GM18505 (cell line): ENCODE results near the gene CD300H.
"Not testable (repeated sequence)": the region's sequence is repeated elsewhere in the genome, so short reads cannot be mapped to it uniquely, and the experiment has no call there.

Experiments
- ATAC-seq: cut with Tn5 transposase; IDR thresholded peaks from one replicate; pipeline ENCODE4 v1.9.1; 2021; ENCODE audit not compliant: unreplicated experiment
- POLR2A ChIP-seq: IDR thresholded peaks from 4 replicates; pipeline ENCODE4 v1.6.1; 2011; ENCODE audit warnings: borderline replicate concordance; ENCODE audit not compliant: insufficient read depth, insufficient read length; ENCODE audit errors: extremely low read depth

CD300H gene

DNA sequence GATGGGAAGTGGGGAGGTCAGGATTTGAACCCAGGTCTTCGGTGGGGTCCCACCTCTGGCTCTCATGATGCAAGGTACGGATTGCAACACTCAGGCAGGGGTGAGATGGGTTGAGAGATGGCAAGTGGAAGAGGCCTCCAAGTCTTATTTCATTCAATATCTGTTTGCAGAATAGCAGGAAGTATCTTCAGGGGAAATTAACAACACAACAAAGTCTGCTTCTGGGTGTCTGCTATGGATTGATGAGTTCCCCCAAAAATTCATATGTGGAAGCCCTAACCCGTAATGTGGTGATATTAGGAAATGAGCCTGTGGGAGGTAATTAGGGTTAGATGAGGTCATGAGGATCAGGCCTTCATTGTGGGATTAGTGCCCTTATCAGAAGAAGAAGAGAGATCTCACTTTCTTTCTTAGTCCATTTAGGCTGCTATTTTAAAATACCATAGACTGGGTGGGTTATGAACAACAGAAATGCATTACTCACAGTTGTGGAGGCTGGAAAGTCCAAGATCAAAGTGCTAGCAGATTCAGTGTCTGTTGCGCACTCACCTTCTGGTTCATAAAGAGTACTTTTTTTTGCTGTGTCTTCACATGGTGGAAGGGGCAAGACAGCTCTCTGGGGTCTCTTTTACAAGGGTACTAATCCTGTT, 4.4 kb upstream of the CD300H start:
- no peak for TF ChIP-seq POLR2A
- ATAC-seq: no peak

DNA sequence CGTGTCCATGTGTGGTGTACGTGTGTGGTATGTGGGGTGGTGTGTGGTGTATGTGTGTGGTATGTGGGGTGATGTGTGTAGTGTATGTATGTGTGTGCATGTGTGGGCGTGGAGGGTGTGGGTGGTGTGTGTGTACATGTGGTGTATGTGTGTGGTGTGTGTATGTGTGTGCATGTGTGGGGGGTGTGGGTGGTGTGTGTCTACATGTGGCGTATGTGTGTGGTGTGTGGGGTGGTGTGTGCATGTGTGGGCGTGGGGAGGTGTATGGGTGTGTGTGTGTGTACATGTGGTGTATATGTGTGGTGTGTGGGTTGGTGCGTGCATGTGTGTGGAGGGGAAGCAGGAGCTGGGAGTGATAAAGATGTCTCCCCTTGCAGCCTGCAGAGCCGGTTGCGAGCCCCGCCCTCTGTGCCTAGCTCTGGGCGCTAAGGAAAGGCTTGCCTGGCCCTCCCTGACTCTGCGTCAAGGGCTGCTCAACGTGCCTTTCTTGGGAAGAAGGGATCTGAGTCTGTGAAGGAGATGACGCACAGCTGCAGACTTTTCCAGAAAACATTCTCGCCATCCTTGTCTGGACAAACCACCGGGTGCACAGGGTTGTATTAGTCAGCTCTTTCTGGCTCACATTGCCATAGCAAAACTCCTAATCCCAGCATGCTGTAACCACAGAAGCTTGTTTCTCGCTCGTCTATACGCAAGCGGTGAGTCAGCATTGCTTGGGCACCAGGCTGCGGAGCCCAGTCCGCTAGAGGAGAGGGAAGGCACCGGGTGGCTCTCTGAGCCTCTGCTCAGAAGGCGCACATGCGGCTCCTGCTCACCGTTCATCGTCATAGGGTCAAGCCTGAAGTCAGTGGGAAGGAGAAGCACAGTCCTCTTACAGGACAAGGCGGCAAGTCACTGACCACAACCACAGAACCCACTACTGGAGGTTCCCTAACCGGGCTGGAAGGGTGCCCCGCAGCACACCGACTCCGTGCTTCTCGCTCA, 2.0 kb upstream of the CD300H start:
- no peak for ATAC-seq

DNA sequence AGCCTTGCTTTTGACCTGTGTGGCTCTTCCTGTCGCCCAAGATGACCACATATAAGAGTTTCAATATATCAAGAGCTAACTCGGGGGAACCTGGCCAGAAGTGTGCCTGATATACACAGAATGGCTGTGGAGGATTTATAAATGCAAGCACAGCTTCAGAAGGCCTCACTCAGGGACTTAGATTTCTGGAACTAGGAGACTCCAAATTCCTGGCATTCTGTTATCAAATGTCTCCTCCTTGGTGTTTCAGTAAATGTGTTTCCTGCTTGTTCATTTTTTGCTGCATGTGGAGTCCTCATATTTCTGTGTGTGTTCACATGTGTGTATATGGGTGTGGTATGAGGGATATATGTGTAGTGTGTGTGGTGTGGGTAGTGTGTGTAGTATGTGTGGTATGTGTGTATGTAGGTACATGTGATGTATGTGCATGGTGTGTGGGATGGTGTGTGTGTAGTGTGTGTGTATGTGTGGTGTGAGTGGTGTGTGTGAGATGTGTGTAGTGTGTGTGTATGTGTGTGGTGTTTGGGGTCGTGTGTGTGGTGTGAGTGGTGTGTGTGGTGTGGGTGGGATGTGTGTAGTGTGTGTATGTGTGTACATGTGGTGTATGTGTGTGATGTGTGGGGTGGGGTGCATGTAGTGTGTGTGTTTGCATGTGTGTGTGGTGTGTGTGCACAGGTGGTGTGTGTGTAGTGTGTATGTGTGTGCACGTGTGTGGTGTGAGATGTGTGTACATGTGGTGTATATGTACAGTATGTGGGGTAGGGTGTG, 981 bp upstream of the CD300H start:
- no peak for ATAC-seq
- no peak for TF ChIP-seq POLR2A

More for the DNA sequence above, 2.0 kb upstream of the CD300H start:
- no peak for TF ChIP-seq POLR2A

DNA sequence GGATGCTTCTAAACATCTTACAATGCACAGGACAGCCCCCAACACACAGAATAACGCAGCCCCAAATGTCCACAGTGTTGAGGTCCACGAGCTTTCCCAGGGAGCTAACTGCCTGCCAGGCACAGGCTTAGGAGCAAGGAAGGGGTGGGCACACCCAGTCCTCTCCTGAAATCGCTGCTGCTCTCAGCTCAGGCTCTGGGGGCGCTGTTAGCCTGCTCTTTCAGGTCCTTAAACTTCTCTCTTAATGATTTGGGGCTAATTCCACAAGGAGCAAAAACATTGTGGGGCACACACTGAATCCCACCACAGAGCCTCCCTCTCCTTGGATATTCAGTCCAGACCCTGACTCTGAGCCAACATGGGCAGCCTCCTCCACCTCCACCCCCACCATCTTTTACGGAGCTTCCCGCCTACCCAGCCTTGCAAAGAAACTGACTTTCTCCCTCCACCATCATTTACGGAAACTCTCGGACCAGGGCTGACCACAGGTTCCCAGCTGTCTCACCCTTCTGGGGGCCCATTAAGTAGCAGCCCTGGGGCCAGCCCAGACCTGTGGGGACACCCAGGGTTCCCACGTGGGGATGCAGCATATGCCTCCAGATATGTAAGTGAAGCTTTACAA, 1.1 kb downstream of the CD300H start:
- no peak for ATAC-seq
- no peak for TF ChIP-seq POLR2A

DNA sequence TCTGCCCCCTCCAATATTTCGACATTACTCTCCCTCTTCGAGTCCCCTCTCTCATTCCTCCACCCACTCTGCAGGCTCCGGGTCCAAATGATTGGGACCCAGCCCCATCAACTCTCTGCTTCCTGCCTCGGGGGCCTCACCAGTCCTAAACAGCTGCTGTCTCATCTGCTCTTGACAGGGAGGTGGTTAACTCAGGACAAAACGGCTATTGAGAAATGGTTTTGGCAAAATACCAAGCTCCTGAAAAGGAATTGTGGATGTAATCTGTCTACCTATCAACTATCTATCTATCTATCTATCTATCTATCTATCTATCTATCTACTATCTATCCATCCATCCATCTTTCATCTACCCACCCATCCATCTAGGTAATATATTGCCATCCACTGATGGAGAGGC, 2.2 kb downstream of the CD300H start:
- no peak for TF ChIP-seq POLR2A
- no peak for ATAC-seq

DNA sequence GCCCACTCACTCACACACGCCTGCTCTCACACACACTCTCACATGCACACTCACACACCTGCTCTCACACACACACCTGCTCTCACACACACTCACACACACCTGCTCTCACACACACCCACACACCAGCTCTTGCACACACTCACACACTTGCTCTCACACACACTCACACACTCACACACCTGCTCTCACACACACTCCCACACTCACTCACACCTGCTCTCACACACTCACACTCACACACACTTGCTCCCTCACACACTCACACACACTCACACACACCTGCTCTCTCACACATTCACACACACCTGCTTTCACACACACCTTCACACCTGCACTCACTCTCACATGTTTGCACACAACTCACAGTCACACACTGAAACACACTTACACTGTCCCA, 4.0 kb downstream of the CD300H start:
- ATAC-seq: no peak
- no peak for TF ChIP-seq POLR2A

DNA sequence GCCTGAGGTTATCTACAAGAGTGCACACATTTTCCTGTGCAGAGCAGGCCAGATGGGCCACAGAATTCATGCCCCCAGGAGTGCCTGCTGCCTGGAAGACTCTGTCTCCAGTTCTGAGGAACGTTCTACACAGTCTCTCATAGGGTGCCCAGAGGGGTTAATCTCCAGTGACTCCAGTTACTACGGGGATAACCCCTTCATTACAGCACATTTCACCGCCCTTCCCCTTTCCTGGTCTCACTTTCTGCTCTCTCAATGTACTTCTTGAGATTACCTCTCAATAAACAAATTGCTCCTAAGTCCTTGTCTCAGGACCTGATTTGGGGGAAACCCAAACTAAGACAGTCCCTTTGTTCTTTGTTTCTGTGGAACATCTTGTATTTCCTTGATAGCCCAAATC, 5.7 kb downstream of the CD300H start:
- no peak for ATAC-seq
- TF ChIP-seq POLR2A: no peak

DNA sequence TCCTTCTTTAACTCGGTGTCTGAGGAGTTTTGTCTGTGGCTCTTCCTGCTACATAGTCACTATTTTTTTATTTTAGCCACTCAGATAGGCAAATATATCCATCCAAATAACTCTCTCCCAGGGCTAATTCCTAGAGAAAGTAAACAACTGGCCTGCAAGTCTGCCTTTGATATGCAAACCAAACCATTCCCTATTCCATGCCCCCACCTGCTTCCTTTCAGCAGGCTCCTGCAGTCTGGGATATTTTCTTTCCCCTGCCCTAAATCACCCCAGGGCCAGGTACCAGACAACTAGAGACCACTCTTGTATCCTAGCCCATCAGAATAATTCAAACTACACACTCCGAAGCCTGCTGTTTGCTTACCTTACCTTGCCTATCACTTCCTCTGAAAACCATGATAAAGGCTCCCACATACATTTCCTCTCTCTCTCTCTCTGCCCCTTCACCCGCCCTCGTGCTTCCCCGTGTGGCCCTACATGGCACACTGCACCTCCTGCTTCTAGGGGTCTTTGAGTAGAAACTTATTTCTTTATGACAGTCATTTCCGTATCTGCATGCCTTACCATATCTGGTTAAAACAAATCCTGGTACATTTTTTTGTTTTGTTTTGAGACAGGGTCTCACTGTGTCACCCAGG, 8.3 kb downstream of the CD300H start:
- ATAC-seq: no peak
- no peak for TF ChIP-seq POLR2A

DNA sequence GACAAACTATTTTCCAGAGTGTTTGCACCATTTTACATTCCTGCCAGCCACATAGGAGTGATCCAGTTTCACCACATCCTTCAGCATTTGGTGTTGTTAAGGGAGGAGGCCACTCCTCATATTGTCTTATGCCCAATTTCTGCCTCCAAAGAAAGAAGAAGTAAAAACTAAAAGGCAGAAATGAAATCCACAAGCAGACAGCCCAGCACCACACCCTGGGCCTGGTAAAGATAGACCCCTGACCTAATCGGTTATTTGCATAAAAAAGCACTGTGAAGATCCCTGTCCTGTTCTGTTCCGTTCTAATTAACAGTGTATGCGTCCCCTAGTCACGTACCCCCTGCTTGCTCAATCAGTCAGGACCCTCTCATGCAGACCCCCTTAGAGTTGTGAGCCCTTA, 8.9 kb downstream of the CD300H start:
- ATAC-seq: not testable (repeated sequence)

DNA sequence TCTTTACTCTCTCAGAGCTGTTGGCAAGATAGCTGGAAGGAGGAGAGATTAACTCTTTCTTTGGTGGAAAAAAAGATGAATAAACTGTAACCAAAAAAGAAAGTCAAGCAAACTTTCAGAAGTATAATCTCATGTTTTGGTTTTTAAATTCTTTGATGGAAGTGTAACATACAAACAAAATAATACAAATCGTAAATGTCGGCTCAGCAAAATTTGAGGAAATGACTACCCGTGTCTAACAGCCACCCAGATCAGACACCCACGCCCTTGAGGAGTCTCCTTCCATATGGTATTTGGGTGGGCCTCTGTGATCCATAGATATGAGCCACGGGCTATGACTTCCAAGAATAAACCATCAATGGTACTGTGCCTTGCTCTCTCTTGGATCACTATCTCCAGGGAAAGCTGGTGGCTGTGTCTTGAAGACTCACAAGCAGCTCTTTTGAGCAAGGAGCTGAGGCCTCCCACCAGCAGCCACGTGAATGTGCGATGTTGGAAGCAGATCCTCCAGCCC, 11.8 kb downstream of the CD300H start:
- TF ChIP-seq POLR2A: no peak
- no peak for ATAC-seq

DNA sequence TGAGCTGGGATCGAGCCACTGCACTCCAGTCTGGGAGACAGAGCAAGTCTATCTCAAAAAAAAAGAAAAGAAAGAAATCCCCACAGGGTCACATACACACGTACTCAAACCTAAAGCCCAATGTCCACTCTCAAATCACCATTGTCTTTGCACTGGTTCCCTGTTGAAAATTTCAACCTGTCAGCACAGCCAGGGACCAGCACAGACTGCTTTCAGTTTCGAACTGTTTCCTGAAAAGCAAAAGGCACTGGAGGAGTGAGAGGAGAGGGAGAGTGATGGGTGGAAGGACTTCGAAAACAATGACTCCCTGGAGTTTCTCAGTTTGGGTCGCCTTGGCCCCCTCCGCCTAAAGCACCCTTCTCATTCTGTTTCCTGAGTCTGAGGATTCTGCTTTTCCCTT, 12.4 kb downstream of the CD300H start:
- ATAC-seq: no peak
- no peak for TF ChIP-seq POLR2A

DNA sequence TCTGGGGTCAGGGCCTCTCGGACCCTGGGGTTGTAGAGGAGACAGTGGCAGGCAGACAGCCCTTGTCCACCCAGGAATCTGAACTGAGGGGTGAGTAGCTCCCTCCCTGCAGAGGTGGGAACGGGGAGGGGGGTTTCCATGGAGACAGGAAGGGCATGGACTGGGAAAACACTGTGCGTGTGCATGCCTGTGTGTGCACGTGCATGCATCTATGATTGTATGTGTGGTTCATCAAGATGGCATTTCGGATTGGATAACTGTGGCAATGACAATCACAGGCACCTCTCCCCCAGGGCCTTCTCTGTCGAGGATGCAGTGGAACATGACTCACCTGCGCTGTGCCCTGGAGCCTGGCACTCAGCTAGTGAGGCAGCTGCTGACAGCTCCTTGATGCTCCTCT, 15.3 kb downstream of the CD300H start:
- TF ChIP-seq POLR2A: no peak
- no peak for ATAC-seq
